GM12873 (cell line): ENCODE data around the gene HMGCS2.

Source experiments
- TF ChIP-seq, protein P1 (sequence below): IDR thresholded peaks from 2 replicates; pipeline ENCODE4 v1.5.1; 2012; ENCODE audit warnings: low read depth, mild to moderate bottlenecking, moderate library complexity, low read length, control low read depth; ENCODE audit not compliant: insufficient read depth; ENCODE audit errors: missing control alignments

The HMGCS2 gene

GRCh38 chr1:119768778-119769177, at the start of gene HMGCS2:
Gene HMGCS2, minus strand, starts transcription at chr1:119768905. Its CDS starts 61 bp downstream, at chr1:119768844.
- TF ChIP-seq, protein P1, sequence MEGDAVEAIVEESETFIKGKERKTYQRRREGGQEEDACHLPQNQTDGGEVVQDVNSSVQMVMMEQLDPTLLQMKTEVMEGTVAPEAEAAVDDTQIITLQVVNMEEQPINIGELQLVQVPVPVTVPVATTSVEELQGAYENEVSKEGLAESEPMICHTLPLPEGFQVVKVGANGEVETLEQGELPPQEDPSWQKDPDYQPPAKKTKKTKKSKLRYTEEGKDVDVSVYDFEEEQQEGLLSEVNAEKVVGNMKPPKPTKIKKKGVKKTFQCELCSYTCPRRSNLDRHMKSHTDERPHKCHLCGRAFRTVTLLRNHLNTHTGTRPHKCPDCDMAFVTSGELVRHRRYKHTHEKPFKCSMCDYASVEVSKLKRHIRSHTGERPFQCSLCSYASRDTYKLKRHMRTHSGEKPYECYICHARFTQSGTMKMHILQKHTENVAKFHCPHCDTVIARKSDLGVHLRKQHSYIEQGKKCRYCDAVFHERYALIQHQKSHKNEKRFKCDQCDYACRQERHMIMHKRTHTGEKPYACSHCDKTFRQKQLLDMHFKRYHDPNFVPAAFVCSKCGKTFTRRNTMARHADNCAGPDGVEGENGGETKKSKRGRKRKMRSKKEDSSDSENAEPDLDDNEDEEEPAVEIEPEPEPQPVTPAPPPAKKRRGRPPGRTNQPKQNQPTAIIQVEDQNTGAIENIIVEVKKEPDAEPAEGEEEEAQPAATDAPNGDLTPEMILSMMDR = no peak

GRCh38 chr1:119818181-119818580, 49.5 kb upstream of the HMGCS2 start:
- TF ChIP-seq, protein P1 = no peak

DNA sequence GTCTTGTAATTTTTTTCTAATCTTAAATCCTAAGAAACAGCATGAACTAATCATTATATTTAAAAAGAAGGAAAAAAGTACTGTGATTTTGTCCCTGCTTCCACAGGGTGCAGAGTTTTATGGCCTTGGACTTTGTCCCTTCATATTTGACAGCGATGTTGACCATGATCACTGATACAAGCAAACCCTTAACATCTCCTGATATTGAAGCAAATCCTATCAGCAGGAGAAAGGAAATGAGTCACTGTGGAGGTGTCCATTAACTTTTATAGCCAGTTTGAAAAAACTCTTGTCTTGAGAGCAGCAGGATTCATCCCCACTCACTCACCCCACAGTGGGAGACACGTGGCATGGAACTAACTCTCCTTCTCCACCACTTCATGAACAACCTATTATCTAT, 47.7 kb upstream of the HMGCS2 start:
- TF ChIP-seq, protein P1 = no peak

DNA sequence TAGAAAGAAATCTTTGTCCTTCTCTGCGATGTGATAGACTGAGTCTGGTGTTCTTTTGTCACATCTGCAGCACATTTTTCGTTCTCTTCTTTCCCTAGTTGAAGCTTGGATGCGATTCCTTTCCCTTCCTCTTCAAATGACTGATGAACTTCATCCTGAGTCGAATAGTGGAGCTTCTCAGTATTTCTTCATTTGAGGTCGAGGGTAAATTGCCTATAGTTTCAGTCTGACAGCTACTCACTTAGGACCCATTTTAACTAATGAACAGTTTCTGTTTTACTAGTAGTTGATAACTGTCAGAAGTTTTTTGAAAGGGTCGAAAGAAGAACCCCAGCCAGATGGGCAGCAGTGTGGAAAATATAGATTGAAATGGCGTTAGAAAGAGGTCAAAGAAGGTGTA, 47.2 kb upstream of the HMGCS2 start:
- TF ChIP-seq, protein P1 = no peak

DNA sequence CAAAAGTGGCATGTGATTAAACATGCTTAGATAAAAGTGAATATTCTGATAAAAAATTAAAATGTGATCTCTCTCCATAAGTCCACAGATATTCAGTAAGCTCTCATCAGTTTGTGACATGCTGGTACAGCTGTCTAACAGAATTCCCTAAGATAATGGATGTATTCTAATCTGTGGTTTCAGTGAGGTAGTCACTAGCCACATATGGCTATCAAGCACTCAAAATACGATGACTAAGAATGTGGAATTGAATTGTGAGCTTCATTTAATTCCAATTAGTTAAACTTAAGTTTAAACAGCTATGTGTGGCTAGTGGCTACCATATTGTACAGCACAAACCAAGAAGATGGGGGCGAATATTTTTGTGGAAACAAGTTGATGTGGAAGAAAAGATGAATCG, 46.7 kb upstream of the HMGCS2 start:
- TF ChIP-seq, protein P1 = no peak

- TF ChIP-seq, protein P1 = no peak
These were observed 45.6 kb upstream of the HMGCS2 start for GRCh38 chr1:119814288-119814687.

GRCh38 chr1:119811985-119812557, 43.4 kb upstream of the HMGCS2 start:
- TF ChIP-seq, protein P1 = no peak

GRCh38 chr1:119811387-119811786, 42.7 kb upstream of the HMGCS2 start, which contains the start of gene REG4:
Gene REG4, minus strand, starts transcription at chr1:119811460. Its CDS starts 2,691 bp downstream, at chr1:119808769.
- TF ChIP-seq, protein P1 = no peak
